ENCODE data around the gene YPEL2. TPM values are rescaled to one million over a fixed set of nuclear protein-coding genes. Genes with fewer than 3 reads are reported as not detected.

YPEL2 gene
- total RNA-seq, 1 experiment from 2014 or later: 4.7 TPM

DNA sequence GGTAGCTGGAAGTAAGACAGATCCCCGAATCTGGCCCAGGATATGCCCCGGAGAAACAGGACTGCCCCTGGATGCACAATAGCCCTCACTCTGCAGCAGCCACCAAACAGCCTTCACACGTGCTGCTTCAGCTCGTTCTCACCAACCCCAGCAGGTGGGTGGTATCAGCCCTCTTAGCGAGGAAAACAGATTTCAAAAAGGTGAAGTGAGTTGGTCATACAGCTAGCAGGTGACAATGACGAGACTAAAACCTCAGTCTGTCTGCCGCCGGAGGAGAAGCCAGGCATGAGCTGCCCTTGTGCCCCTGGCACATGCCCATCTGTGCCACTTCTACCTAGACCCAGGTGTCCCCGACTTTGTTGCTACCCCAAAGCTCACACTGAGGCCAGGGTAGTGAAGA is 92.4 kb downstream of the YPEL2 start:
- Histone ChIP-seq H3K4me2 (ENCODE audit: low read length) (no peak overlapping the region), H3K27me3 (ENCODE audit: insufficient read depth, low read length) (no peaks in the 10 kb centered on the region), H3K9me2 (ENCODE audit: insufficient read depth) (no peaks in the 10 kb centered on the region), H3K27ac (ENCODE audit: low read depth, low read length) (no peak overlapping the region), H3K9me3 (ENCODE audit: control insufficient read depth in 1 of 2, insufficient read depth in 1 of 2, low read depth in 1 of 2, low read length in 2 of 2) (no peaks in the 10 kb centered on the region), H3K36me3 (ENCODE audit: control insufficient read depth in 1 of 2, insufficient read depth in 2 of 2, low read length in 2 of 2) (no peaks in the 10 kb centered on the region), H3K9ac (ENCODE audit: low read length) (no peak overlapping the region), H4K20me1 (ENCODE audit: insufficient read depth) (no peaks in the 10 kb centered on the region), H3K4me1 (ENCODE audit: control insufficient read depth in 1 of 2, insufficient read depth in 2 of 2, low read length in 2 of 2) (peaks cover 7 to 22% of the 10 kb centered on the region in 2 experiments; a peak in 3 of 4 replicates), H3K79me2 (ENCODE audit: insufficient read depth, low read length) (no peaks in the 10 kb centered on the region), H2AFZ (ENCODE audit: low read depth, low read length, poor library complexity, severe bottlenecking) (peak overlapping the region; percentile 63), H3K4me3 (replicated peaks in 1 of 2; ENCODE audit: low read depth in 1 of 2, low read length in 2 of 2) (no peak overlapping the region)
- ChIA-PET CTCF (interaction anchor here (1.0 to 1.3 kb wide), 3 partner anchors 10 to 113 kb away, joined by 3 to 6 read pairs (median 4); no protein-coding TSS in a partner anchor), POLR2A (no interaction called here), RAD21 (ENCODE audit: low non-redundant PET in 1 of 2, low total read pairs in 2 of 2, uncharacterized antibody in 2 of 2, unreplicated experiment in 2 of 2) (no interaction called here)
- TF ChIP-seq TCF7L2 (IDR thresholded peaks at IDR 0.05; ENCODE audit: borderline replicate concordance, extremely low read depth, insufficient read depth, insufficient read length) (no peak), YY1 (IDR thresholded peaks at IDR 0.05; ENCODE audit: extremely low read depth, insufficient replicate concordance, low read depth, low read length) (no peak), CEBPB (IDR thresholded peaks at IDR 0.05; ENCODE audit: low read depth) (no peak), SIN3A (IDR thresholded peaks at IDR 0.05; ENCODE audit: low read depth) (no peak), EZH2phosphoT487 (IDR thresholded peaks at IDR 0.05; ENCODE audit: borderline replicate concordance) (no peak), RAD21 (IDR thresholded peaks at IDR 0.05; ENCODE audit: low read depth) (no peak)
- TF ChIP-seq, protein P1, sequence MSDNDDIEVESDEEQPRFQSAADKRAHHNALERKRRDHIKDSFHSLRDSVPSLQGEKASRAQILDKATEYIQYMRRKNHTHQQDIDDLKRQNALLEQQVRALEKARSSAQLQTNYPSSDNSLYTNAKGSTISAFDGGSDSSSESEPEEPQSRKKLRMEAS (IDR thresholded peaks at IDR 0.05): no peak
- no TSS peak for BruUV-seq (replicated peaks)
- intact Hi-C loops (cut with micrococcal nuclease): no loop called here
- 0 out of 2 replicates have a peak, but pooled peaks have one; percentile 8 for ATAC-seq
- DNase-seq (ENCODE audit: low read depth, low spot score): no peak

GRCh38 chr17:59424331-59424730 is 92.9 kb downstream of the YPEL2 start:
- POLR2A ChIA-PET: no interaction called here
- no peak overlapping the region for H3K27ac ChIP-seq (ENCODE audit: low read depth, low read length)
- TF ChIP-seq ZBTB33 (IDR thresholded peaks at IDR 0.05; ENCODE audit: extremely low read depth, insufficient replicate concordance, low read length) (no peak), RAD21 (IDR thresholded peaks at IDR 0.05; ENCODE audit: low read depth) (no peak), EGR1 (IDR thresholded peaks at IDR 0.05; ENCODE audit: low read depth) (no peak), POLR2AphosphoS5 (IDR thresholded peaks at IDR 0.05; ENCODE audit: low read depth, low read length) (no peak), EZH2phosphoT487 (IDR thresholded peaks at IDR 0.05; ENCODE audit: borderline replicate concordance) (no peak), EZH2 (IDR thresholded peaks at IDR 0.05) (no peak), ELF1 (IDR thresholded peaks at IDR 0.05; ENCODE audit: borderline replicate concordance, low read depth) (no peak), CBX3 (IDR thresholded peaks at IDR 0.05; ENCODE audit: low read depth) (no peak)
- TF ChIP-seq, protein P2, sequence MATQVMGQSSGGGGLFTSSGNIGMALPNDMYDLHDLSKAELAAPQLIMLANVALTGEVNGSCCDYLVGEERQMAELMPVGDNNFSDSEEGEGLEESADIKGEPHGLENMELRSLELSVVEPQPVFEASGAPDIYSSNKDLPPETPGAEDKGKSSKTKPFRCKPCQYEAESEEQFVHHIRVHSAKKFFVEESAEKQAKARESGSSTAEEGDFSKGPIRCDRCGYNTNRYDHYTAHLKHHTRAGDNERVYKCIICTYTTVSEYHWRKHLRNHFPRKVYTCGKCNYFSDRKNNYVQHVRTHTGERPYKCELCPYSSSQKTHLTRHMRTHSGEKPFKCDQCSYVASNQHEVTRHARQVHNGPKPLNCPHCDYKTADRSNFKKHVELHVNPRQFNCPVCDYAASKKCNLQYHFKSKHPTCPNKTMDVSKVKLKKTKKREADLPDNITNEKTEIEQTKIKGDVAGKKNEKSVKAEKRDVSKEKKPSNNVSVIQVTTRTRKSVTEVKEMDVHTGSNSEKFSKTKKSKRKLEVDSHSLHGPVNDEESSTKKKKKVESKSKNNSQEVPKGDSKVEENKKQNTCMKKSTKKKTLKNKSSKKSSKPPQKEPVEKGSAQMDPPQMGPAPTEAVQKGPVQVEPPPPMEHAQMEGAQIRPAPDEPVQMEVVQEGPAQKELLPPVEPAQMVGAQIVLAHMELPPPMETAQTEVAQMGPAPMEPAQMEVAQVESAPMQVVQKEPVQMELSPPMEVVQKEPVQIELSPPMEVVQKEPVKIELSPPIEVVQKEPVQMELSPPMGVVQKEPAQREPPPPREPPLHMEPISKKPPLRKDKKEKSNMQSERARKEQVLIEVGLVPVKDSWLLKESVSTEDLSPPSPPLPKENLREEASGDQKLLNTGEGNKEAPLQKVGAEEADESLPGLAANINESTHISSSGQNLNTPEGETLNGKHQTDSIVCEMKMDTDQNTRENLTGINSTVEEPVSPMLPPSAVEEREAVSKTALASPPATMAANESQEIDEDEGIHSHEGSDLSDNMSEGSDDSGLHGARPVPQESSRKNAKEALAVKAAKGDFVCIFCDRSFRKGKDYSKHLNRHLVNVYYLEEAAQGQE (IDR thresholded peaks at IDR 0.05; ENCODE audit: low read depth): no peak
- TF ChIP-seq, protein P3, sequence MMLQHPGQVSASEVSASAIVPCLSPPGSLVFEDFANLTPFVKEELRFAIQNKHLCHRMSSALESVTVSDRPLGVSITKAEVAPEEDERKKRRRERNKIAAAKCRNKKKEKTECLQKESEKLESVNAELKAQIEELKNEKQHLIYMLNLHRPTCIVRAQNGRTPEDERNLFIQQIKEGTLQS (IDR thresholded peaks at IDR 0.05): no peak

More at GRCh38 chr17:59424331-59424730, 92.9 kb downstream of the YPEL2 start:
- Histone ChIP-seq H3K4me2 (ENCODE audit: low read length) (no peak overlapping the region), H3K9me3 (ENCODE audit: control insufficient read depth in 1 of 2, insufficient read depth in 1 of 2, low read depth in 1 of 2, low read length in 2 of 2) (no peaks in the 10 kb centered on the region), H3K4me3 (replicated peaks in 1 of 2; ENCODE audit: low read depth in 1 of 2, low read length in 2 of 2) (no peak overlapping the region), H2AFZ (ENCODE audit: low read depth, low read length, poor library complexity, severe bottlenecking) (no peak overlapping the region), H3K27me3 (ENCODE audit: insufficient read depth, low read length) (no peaks in the 10 kb centered on the region), H3K9me2 (ENCODE audit: insufficient read depth) (no peaks in the 10 kb centered on the region), H3K36me3 (ENCODE audit: control insufficient read depth in 1 of 2, insufficient read depth in 2 of 2, low read length in 2 of 2) (no peaks in the 10 kb centered on the region), H3K79me2 (ENCODE audit: insufficient read depth, low read length) (no peaks in the 10 kb centered on the region), H3K4me1 (ENCODE audit: control insufficient read depth in 1 of 2, insufficient read depth in 2 of 2, low read length in 2 of 2) (peaks cover 7 to 22% of the 10 kb centered on the region in 2 experiments; a peak in 3 of 4 replicates), H3K9ac (ENCODE audit: low read length) (no peak overlapping the region), H4K20me1 (ENCODE audit: insufficient read depth) (no peaks in the 10 kb centered on the region)
- CTCF ChIA-PET: interaction anchor here (1.0 to 1.3 kb wide), 2 partner anchors 18 to 114 kb away, joined by 3 to 4 read pairs; no protein-coding TSS in a partner anchor
- RAD21 ChIA-PET (ENCODE audit: low non-redundant PET in 1 of 2, low total read pairs in 2 of 2, uncharacterized antibody in 2 of 2, unreplicated experiment in 2 of 2): no interaction called here
- ATAC-seq (no peak), DNase-seq (ENCODE audit: low read depth, low spot score) (no peak)
- no TSS peak for BruUV-seq (replicated peaks)
- intact Hi-C loops (cut with micrococcal nuclease): no loop called here

All from HCT116 (cell line).